Stimulated activated CD4-positive, alpha-beta T cell treated with anti-CD3 and anti-CD28 coated beads, Interleukin-1b, Interleukin-23, amount 100 ng/mL, for 1 hour (primary cell): ENCODE data around the gene CXCL17.
"Not testable (repeated sequence)": the region's sequence is repeated elsewhere in the genome, so short reads cannot be mapped to it uniquely, and the experiment has no call there.

Experiments
- DNase-seq, 2 donors: peaks; one replicate each; pipeline ENCODE4 v3.0.0-alpha.2; 2020; ENCODE audit warnings: low read depth in 2 of 2

The CXCL17 gene

GRCh38 chr19:42465827-42466280 lies 23.1 kb upstream of the CXCL17 start:
- DNase-seq = no peak

DNA sequence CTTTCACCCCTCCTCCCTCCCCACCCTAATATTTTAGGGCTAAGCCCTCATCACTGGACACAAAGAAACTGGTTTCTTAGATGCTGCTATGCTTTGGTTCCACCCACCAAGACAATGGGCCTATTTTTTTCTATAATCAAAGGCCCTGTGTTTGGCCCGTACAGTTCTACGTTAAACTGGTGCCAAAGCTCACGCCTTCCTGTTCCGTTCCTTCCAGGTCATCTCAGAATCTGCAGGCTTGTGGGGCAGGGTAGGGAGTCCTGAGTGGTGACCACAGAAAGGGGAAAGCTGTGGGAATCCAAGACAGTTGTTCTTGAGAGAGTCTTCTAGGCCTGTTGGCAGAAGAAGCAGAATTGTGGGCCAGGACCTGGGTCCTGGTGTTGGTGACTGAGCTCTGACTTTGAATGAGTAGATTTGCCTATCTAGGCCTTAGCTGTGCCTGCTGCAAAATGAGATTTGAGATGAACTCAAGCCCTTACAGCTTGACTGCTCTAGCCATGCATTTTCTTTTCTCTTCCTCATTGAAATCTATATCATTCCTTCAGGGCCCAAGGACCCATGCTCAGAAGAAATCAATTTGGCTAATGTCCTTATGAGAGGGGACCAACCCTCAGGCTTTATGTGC lies 19.1 kb upstream of the CXCL17 start:
- DNase-seq = no peak

DNA sequence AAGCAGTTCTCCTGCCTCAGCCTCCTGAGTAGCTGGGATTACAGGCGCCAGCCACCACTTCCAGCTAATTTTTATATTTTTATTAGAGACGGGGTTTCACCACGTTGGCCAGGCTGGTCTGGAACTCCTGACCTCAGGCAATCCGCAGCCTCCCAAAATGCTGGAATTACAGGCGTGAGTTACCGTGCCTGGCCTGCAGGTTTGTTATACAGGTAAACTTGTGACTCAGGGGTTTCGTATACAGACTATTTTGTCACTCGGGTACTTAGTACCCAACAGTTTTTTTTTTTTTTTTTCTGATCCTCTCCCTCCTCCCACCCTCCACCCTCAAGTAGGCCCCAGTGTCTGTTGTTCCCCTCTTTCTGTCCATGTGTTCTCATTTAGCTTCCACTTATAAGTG lies 18.5 kb upstream of the CXCL17 start:
- not testable (repeated sequence) for DNase-seq

DNA sequence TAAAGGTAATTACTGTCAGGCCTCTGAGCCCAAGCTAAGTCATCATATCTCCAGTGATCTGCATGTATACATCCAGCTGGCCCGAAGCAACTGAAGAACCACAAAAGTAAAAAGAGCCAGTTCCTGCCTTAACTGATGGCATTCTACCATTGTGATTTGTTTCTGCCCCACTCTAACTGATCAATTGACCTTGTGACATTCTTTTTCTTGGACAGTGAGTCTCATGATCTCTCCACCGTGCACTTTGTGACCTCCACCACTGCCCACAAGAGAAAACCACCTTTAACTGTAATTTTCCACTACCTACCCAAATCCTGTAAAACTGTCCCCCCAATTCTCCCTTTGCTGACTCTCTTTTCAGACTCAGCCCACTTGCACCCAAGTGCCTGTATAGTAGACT lies 17.2 kb upstream of the CXCL17 start:
- no peak for DNase-seq

GRCh38 chr19:42455621-42456081 lies 12.9 kb upstream of the CXCL17 start:
- no peak for DNase-seq

DNA sequence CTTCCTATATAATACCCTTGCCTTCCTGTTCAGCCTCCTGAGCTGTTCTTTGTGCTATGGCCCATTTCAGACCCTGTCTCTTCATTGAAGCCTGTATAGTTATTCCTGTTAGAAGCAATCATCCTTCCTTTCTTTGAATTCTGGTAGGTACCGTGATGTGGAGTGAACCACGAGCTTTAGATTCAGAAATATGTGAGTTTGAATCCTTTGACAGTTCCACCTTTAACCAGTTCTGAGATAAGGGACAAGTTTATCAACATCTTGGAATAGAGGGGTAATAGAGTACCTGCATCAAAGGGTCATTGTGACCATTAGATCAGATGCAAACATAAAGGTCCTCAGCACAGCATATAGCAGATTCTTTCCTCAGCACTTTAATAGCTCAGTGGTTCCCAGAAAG lies 12.3 kb upstream of the CXCL17 start:
- DNase-seq = no peak

GRCh38 chr19:42452590-42452989 lies 9.8 kb upstream of the CXCL17 start:
- no peak for DNase-seq

- DNase-seq = peak; percentile 33 to 57
Measured at GRCh38 chr19:42450314-42450934, 7.7 kb upstream of the CXCL17 start.

DNA sequence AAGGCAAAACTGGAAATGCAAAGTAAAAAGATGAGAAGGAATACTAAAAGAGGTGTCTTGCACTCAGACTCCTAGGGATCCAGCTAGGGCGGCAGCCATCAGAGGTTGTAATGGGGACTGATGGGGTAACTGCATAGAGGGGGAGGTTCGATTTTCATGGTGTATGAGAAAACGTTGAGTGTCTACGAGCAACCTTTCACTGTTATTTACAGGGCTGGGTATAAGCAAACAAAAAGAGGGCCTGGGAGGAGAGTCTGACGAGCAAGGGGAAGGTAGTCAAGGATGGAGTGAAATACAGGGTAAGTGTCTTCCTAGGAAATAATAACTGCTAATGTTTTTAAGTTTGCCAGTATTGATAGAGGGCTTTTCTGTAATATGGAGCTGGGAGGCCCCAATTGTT lies 5.6 kb upstream of the CXCL17 start:
- DNase-seq = not testable (repeated sequence)

DNA sequence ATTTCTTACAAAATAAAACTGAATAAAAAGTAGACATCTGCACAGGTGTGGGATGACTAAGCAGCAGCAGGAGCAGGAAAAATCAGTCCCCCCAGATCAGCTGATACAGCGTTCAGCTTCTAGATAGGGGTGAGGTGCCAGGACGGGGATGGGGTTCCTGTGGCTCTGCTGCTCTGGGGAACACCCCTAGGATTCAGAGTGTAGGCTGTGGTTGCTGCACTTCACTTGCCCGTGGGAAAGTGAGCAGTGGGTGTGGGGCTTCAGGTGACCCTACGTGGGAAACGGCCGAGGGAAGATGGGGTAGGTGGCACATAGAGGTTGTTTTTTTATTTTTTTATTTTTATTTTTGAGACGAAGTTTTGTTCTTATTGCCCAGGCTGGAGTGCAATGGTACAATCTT lies 3.2 kb upstream of the CXCL17 start:
- no peak for DNase-seq

DNA sequence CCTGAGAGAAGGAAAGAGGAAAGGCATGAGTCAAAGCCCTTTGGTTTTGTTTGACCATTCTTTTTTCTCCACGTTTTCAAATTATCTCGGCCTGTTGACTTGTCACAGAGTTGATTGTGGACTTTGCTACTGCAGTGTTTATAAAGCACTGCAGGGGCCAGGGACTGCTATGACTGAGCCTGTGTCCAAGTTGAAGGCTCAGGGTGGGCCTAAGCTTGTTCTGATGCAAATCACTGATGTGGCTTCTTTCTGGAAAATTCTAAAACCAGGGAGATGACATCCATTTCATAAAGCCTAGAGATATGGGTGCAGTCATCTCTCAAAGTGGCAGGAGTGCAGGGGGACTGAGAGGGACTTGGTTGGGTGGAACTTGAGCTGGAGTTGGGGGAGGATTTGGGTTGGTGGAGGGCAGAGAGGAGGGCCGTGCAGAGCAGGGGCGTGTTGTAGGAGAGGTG lies 1.2 kb upstream of the CXCL17 start:
- no peak for DNase-seq

DNA sequence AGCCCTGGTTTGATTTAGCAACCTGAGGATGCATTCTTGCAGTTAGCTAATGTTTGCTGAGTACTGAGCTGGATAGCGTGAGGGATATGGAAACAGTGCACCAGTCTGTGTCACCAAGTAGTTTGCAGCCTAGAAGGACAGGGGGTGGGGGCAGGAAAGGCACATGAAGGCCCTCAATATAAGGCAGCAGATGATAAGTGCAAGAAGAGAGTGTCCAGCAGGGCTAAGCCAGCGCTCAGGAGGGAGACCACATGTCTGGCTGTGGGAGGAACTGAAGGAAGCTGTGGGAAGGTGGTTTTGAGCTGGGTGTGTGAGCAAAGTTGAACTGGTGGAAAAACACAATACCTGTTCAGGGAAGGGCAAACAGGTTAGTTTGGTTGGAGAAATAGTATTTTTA lies 1.7 kb downstream of the CXCL17 start:
- DNase-seq = no peak

DNA sequence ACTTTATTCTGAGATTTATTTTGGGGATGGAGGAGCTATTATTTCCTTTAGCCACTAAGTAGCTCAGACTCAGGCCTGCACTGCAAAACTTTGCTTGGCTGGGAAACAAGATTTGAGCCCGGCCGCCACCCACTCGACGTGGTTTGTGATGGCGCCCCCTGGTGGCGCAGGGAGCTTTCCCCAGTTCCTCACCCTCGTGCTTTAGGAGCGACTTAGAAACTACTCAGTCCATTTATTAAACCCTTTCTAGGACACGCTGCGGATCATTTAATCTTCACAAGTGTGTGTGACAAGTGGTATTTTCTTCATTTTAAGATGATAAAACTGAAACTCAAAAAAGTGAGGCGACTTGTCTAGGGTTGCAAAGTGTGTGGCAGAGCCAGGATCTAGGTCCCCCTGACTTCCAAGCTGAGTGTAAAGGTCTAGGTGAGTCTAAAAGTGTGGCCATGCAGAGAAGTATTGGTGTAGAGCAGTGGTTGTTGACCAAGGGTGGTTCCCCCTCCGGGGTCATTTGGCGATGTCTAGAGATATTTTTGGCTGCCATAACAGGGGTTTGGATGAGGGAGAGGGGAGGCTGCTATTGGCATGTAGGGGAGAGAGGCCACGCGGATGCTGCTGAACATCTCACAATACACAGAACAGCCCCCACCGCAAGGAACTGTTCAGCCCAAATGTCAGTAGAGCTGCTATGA lies 2.2 kb downstream of the CXCL17 start:
- DNase-seq = peak; percentile 66 to 74

DNA sequence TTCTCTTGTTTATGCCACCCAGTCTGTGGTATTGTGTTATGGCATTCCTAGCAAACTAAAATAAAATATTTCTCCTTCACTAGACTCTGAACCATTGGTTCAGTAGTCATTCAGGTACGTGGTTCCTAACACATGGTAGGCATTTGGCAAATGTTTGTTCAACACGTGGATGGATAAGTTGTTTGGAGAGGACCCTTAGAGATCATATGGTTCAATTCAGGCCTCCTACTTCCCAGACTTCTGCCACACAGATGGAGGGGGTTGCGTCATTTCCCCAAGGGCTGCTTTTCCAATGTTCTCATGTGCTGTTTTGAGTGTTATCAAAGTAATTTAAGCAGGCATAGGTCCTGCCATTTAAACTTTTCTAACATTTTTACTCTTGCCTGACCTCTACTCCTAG lies 6.7 kb downstream of the CXCL17 start:
- DNase-seq = no peak

DNA sequence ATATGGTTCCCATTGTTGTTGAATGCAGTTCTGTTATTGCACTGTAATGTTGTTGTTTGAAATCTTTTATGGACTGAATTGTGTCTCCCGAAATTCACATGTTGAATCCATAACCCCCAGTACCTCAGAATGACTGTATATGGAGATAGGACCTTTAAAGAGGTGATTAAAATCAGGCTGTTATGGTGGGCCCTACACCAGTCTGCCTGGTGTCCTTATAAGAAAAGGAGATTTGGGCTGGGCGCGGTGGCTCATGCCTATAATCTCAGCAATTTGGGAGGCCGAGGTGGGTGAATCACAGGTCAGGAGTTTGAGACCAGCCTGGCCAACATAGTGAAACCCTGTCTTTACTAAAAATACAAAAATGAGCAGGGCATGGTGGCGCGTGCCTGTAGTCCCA lies 7.4 kb downstream of the CXCL17 start:
- no peak for DNase-seq

- DNase-seq = peak in 1 of 2 donors; percentile 36
Measured at GRCh38 chr19:42433503-42434260, 9.1 kb downstream of the CXCL17 start.

DNA sequence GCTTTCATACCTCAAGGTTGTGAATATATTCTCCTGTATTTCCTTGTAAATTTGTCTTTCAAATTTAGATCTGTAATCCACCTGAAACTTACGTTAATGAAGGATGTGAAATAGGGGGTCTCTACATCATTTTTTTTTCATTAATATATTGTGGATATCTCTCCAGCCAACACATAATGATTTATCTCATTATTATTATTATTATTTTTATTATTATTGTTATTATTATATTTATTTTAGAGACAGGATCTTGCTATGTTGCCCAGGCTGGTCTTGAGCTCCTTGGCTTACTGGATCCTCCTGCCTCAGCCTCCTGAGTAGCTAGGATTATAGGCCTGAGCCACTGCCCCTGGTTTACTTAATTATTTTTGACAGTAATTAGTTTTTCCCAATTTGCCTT lies 11.3 kb downstream of the CXCL17 start:
- no peak for DNase-seq

DNA sequence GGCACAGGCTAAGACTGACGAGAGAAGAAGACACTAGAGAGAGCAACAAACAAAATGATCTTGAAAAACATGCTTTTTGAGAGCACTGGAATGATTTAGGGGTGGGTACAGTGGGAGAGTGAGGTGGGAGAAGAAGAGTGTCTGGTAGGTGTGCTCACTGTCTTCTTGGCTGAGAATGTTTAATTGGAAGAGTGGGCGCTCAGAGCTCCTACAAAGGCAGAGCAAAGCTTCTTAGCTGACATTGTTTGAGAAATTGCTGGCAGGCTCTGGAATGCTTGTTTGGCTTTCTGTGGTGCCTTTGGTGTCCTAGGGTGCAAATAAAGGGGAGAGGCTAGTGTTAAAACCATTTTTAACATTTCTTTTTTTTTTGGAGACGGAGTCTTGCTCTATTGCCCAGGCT lies 14.1 kb downstream of the CXCL17 start:
- DNase-seq = no peak

GRCh38 chr19:42427313-42427712 lies 15.4 kb downstream of the CXCL17 start, which contains the start of gene LIPE:
LIPE (minus strand) TSS chr19:42427388; CDS start chr19:42427149, 239 bp downstream.
- no peak for DNase-seq

DNA sequence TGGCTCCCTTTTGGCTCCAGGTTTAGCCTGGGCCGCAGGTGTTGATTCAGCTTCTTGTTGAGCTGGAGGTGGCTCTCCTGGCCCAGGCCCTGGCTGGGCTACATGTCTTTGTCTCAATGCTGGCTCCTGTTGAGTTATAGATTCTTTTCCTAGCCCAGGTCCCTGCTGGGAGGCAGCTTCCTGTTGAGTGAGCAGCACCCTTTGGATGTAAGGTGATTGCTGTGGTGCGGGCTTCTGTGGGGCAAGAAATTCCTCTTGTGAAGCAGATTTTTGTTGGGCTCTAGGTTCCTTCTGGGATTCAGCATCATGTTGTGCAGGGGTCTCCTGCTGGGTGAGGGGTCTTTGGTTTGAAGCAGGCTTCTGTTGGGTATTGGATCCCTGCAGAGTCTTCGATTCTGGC lies 16.1 kb downstream of the CXCL17 start:
- DNase-seq = no peak

DNA sequence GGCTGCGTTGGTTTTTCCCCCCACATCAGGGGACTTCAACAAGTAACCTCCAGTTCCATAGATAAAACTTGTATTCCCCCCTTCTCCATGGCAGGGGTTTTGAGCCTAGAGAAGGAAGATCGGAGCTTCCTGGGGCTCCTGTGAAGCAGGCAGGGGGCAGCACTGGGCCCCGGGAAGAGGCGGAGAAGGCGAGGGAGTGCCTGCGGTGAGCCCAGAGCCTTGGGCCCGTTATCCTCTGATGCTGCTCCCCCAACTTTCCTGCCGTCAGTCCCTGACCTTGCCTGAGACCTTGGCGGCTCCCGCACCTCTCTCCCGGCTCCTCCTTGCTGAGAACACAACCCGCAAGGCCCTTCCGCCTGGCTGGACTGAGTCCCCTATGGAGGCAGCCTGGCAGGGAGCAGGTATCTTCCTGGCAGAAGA lies 18.0 kb downstream of the CXCL17 start:
- no peak for DNase-seq

DNA sequence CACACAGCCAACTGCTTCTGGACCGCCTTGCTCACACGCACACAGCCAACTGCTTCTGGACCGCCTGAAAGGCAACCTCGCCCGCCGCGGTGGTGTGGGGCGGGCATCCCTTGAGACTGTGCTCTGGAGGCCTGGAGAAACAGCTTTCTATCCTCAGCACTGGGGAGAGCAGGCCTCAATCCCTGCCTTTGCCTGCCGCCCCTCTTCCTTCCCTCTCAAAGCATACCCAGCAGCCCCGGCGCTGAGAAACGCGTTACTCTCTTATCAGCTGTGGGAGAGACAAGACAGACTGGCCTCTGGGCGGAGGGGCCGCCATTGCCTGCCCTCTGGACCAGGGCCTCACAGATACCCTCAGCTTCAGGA lies 18.4 kb downstream of the CXCL17 start:
- no peak for DNase-seq
